ENCODE results near the gene CLEC16A. TPM values are rescaled to one million over a fixed set of nuclear protein-coding genes. Genes with fewer than 3 reads are reported as not detected.

CLEC16A gene
- total and polyA plus RNA-seq, 9 of the 15 experiments (the other 6 are each of a cell fraction or from before 2014, with no cell fraction given) = 1.00 to 22.3 (median 10.0) TPM

- TF ChIP-seq DMBX1 (CRISPR knock-in tag; IDR thresholded peaks at IDR 0.05; ENCODE audit: borderline replicate concordance) = peak; percentile 86; the same call in 1 of the 2 replicates
- peak; percentile 81 for TF ChIP-seq MEIS2 (IDR thresholded peaks at IDR 0.05; ENCODE audit: partially characterized antibody)
- peak; percentile 85 for TF ChIP-seq BHLHE40 (IDR thresholded peaks at IDR 0.05; ENCODE audit: low read length)
- peak; percentile 60; the same call in 1 of the 2 replicates for TF ChIP-seq ESRRA (IDR thresholded peaks at IDR 0.05; ENCODE audit: borderline replicate concordance, low read depth)
- TF ChIP-seq HMGN3 (IDR thresholded peaks at IDR 0.05; ENCODE audit: borderline replicate concordance, extremely low read depth, insufficient read length, low read depth, low read length) = peak; percentile 76
- peak; percentile 99 for TF ChIP-seq KDM1A (IDR thresholded peaks at IDR 0.05)
- TF ChIP-seq ATF7 (IDR thresholded peaks at IDR 0.05) = peak; percentile 75; the same call in 1 of the 2 replicates
- peak; percentile 54 for TF ChIP-seq EP400 (IDR thresholded peaks at IDR 0.05)
- TF ChIP-seq SMAD1 (IDR thresholded peaks at IDR 0.05; ENCODE audit: low read depth, low read length, partially characterized antibody) = peak; percentile 18
- peak; percentile 96 for TF ChIP-seq PML (IDR thresholded peaks at IDR 0.05; ENCODE audit: low read length)
- TF ChIP-seq LCOR (CRISPR knock-in tag; IDR thresholded peaks at IDR 0.05) = peak; percentile 80; the same call in 1 of the 2 replicates
- no peak for TF ChIP-seq ZNF551 (CRISPR knock-in tag; IDR thresholded peaks at IDR 0.05)
- TF ChIP-seq NCOA1 (IDR thresholded peaks at IDR 0.05; ENCODE audit: low read depth) = peak; percentile 96
- TF ChIP-seq L3MBTL2 (IDR thresholded peaks at IDR 0.05) = 0 out of 2 replicates have a peak, but pooled peaks have one; percentile 38
- TF ChIP-seq GATAD2A (IDR thresholded peaks at IDR 0.05) = peak; percentile 17; the same call in 1 of the 2 replicates
Observed at GRCh38 chr16:11101695-11102522, 157.5 kb downstream of the CLEC16A start (continued).

Data from K562 (cell line).